ENCODE measurements around the gene KDM6A. TPM values are rescaled to one million over a fixed set of nuclear protein-coding genes. Genes with fewer than 3 reads are reported as not detected.
"Not testable (repeated sequence)": the region's sequence is repeated elsewhere in the genome, so short reads cannot be mapped to it uniquely, and the experiment has no call there.

KDM6A gene
- total RNA-seq, 1 experiment from 2014 or later = 9.1 TPM

GRCh38 chrX:44889824-44890223 is 16.8 kb downstream of the KDM6A start:
- DNase-seq (ENCODE audit: low read depth) = no peak

GRCh38 chrX:44890247-44890646 is 17.3 kb downstream of the KDM6A start:
- no peak for DNase-seq (ENCODE audit: low read depth)

- DNase-seq (ENCODE audit: low read depth) = not testable (repeated sequence)
Observed at GRCh38 chrX:44890687-44891086, 17.7 kb downstream of the KDM6A start.

GRCh38 chrX:44891642-44892041 is 18.7 kb downstream of the KDM6A start:
- no peak for DNase-seq (ENCODE audit: low read depth)

GRCh38 chrX:44896876-44897186 is 23.8 kb downstream of the KDM6A start:
- no peak for DNase-seq (ENCODE audit: low read depth)

- DNase-seq (ENCODE audit: low read depth) = no peak
Observed at GRCh38 chrX:44897539-44897938, 24.6 kb downstream of the KDM6A start.

GRCh38 chrX:44898411-44899221 is 25.6 kb downstream of the KDM6A start:
- no peak for DNase-seq (ENCODE audit: low read depth)

GRCh38 chrX:44899946-44900345 is 27.0 kb downstream of the KDM6A start:
- DNase-seq (ENCODE audit: low read depth) = no peak

GRCh38 chrX:44903107-44903506 is 30.1 kb downstream of the KDM6A start:
- peak; percentile 65 for DNase-seq (ENCODE audit: low read depth)

- no peak for DNase-seq (ENCODE audit: low read depth)
Observed at GRCh38 chrX:44903830-44904530, 31.0 kb downstream of the KDM6A start.

- DNase-seq (ENCODE audit: low read depth) = no peak
Observed at GRCh38 chrX:44904542-44905115, 31.6 kb downstream of the KDM6A start.

GRCh38 chrX:44906041-44906440 is 33.1 kb downstream of the KDM6A start:
- no peak for DNase-seq (ENCODE audit: low read depth)

GRCh38 chrX:44906542-44906941 is 33.6 kb downstream of the KDM6A start:
- DNase-seq (ENCODE audit: low read depth) = no peak

GRCh38 chrX:44908153-44908552 is 35.2 kb downstream of the KDM6A start:
- DNase-seq (ENCODE audit: low read depth) = peak; percentile 43

GRCh38 chrX:44908827-44909226 is 35.8 kb downstream of the KDM6A start:
- no peak for DNase-seq (ENCODE audit: low read depth)

- not testable (repeated sequence) for DNase-seq (ENCODE audit: low read depth)
Observed at GRCh38 chrX:44910508-44910907, 37.5 kb downstream of the KDM6A start.

- DNase-seq (ENCODE audit: low read depth) = not testable (repeated sequence)
Observed at GRCh38 chrX:44911074-44911600, 38.1 kb downstream of the KDM6A start.

GRCh38 chrX:44913656-44914531 is 40.9 kb downstream of the KDM6A start:
- DNase-seq (ENCODE audit: low read depth) = no peak

GRCh38 chrX:44914532-44915198 is 41.7 kb downstream of the KDM6A start:
- peak; percentile 57 for DNase-seq (ENCODE audit: low read depth)

GRCh38 chrX:44915361-44915868 is 42.4 kb downstream of the KDM6A start:
- peak; percentile 18 for DNase-seq (ENCODE audit: low read depth)

GRCh38 chrX:44918722-44919121 is 45.7 kb downstream of the KDM6A start:
- DNase-seq (ENCODE audit: low read depth) = no peak

Measured in LHCN-M2 (cell line).